Body of pancreas (tissue), 4 donors: ENCODE measurements around the gene SUCLG1.

ENCODE experiments used
- CTCF ChIP-seq, 7 experiments: fragments of 450-650 bp in 4 of 7; fragments of 200-600 bp in 3 of 7; sonication (generic) in 3 of 7; IDR thresholded peaks; one replicate each; pipeline ENCODE4 v1.5.1; 2016 to 2019; ENCODE audit warnings: antibody characterized with exemption in 7 of 7
- POLR2A ChIP-seq, 3 donors: fragments of 450-650 bp; IDR thresholded peaks; one replicate each; pipeline ENCODE4 v1.6.1; 2016; ENCODE audit warnings: antibody characterized with exemption in 3 of 3, mild to moderate bottlenecking in 2 of 3

- TF ChIP-seq CTCF (IDR thresholded peaks at IDR 0.05) (no peak), POLR2A (IDR thresholded peaks at IDR 0.05) (no peak)
These were observed 80.1 kb downstream of the SUCLG1 start for GRCh38 chr2:84378960-84379359.
